HG03565 (cell line): Measurements from ENCODE around the gene SFT2D1.
"Not testable (repeated sequence)": the region's sequence is repeated elsewhere in the genome, so short reads cannot be mapped to it uniquely, and the experiment has no call there.

Source experiments
- ATAC-seq: cut with Tn5 transposase; IDR thresholded peaks from one replicate; pipeline ENCODE4 v1.9.1; 2021; ENCODE audit warnings: mild to moderate bottlenecking, moderate library complexity; ENCODE audit not compliant: unreplicated experiment

SFT2D1 gene

DNA sequence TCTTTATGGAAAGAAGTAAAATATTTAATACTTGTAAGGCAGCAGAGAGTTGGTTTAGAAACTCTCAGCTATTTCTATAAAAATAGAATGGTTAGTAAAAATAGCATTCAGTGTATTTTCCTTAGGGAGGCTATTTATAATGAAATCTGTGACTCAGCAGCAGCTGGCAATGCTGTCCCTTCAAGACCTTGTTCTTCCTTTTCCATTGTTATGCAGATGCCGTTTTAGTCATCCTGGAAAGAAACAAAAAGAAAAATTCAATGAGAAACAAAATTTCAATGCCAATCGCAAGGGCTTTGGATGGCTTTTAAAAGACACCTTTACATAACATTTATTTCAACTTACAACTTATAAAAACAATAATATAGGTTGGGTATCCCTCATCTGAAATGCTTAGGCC lies 22.9 kb upstream of the SFT2D1 start:
- no peak for ATAC-seq

DNA sequence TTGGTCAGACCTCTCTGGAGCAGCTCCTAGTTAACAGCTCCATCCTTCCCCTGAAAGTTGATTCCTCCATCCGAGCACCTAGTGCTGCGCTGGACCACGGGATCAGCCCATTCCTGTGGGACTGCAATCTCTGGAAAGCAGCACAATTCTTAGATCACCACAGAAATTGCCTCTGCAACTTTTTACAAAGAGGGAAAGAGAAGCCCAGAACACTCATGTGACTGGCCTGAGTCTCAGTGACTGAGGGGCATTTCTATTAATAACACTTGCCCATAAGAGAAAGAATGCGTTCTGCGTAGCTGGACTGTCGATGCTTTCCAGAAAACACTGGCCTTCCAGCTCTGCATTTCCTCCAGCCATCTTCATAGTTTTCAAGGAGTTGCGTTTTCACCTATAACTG lies 22.1 kb upstream of the SFT2D1 start:
- ATAC-seq: no peak

DNA sequence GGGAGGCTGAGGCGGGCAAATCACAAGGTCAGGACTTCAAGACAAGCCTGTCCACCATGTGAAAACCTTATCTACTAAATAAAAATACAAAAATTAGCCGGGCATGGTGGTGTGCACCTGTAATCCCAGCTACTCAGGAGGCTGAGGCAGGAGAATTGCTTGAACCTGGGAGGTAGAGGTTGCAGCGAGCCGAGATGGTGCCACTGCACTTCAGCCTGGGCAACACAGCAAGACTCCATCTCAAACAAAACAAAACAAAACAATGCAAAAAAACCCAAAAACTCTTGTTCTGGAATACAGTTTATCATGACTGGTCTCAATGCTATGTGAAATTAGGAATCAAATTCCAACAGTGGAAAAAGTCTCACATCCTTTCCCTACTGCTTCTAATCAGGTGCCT lies 20.1 kb upstream of the SFT2D1 start:
- ATAC-seq: not testable (repeated sequence)

DNA sequence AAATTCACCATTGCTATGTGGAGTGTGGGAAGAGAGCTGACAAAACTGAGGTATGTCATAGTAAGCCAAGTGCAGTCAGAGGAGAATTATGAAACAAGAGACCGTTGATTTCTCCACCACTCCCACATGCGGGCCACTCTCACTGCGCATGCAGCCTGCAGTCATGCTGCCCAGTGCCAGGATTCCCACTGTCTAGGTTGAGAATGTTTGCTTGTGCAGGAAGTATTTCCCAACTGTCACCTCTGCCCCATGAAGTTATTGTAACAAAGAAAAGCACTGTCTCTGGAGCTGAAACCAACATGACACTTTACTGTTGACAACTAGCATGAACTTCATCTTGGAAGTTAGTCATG lies 18.7 kb upstream of the SFT2D1 start:
- ATAC-seq: no peak

DNA sequence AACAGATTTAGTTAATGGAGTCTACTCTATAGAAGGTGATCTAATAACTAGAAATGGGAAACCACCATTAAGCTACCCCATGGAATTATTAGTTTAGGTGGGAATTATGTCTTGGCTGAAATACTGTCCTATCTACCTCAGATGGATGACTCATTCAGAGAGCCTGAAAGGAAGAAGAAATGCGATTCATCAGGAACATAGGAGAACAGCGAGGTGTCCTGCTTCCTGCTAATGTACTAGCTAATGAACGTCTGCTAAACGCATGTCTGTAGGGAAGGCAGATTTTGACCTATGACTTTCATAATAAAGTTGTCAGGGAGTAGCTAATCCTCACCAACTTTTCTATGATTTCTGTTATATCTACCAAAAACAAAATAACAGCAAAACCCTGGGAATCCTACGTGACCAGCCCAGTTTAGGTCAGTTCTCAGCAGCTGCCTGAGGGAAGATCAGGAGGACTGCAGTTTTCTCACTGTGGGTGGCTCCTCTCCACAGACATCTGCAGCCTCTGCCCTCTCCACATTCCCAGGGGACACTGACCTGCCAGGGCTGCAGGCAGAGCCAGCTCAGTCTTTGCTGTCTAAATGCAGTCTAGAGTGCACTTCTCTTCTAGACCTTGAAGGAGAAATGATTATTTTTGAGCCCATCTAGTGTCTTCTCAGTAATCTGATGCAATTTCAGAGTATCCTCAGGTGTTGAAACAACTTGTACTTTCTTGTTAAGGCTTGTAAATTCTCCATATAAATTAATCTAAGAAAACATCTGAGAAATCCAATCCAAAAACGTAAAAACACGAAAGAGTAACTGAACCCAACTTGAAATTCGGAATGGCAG lies 18.1 kb upstream of the SFT2D1 start:
- no peak for ATAC-seq

DNA sequence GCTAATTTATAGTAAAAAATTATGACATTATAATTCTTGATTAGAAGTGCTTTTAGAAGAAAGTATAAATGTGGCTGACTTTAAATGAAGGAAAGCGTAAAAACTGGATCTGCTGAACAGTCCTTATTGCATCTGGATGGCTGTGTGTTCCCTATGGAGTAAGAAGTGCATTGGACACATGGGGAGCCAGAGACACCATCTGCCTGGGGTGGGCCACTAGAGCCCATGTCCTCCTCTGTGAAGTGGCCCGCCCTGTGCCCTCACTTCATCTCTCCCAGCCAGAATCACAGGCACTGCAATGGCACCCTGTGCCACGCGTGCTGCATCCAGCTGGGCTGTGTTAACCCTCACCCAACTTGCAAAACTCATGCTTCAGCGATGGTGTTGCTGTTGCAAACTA lies 13.2 kb upstream of the SFT2D1 start:
- no peak for ATAC-seq

DNA sequence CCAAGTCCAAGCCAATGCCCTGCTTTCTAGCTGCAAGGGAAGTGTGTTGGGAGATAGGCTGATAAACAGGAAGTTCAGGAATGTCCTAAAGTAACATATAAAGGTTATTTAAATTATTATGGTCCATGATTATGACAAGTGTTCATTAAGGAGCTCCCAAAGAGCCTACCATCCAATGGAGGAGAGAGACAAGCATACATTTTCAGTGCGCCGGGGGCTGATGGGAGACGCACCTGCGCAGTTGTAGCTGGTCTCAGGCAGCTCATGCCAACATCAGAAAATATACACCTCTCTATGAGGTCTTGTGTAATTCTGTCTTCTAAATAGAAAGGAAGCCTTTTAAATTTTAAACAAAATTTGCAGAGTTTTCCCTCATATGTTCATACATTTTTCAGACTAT lies 12.6 kb upstream of the SFT2D1 start:
- ATAC-seq: no peak

DNA sequence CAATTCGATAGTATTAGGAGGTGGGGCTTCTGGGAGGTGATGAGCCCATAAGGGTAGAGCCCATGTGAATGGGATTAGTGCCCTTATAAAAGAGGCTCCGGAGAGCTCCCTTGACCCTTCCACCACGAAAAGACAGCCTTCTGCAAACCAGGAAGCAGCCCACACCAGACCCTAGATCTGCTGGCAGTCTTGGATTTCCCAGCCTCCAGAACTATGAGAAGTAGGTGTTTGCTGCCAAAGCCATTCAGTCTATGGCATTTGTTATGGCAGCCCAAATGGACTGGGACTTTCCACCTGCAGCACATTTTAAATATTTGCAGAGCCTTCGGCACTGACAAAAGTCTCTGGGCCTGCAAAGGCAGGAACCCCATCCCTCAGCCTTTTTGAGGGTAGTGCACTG lies 11.8 kb upstream of the SFT2D1 start:
- no peak for ATAC-seq

DNA sequence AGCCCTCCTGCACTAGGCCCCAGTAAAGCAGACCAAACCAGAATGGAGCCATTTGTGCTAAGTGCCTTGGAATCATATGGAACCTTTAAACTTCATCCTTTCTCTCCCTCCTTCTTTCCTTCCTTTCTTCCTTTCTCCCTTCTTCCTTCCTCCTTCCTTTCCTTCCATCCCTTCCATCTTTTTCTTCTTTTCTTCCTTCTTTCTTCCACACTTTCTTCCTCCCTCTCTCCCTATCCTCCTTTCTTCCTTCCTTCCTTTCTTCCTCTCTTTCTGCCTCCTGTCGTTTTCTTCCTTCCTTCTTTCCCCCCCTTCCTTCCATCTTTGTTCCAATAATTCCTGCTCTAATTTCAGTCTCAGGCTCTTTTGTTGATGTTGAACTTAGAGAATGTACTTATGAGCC lies 11.2 kb upstream of the SFT2D1 start:
- no peak for ATAC-seq

DNA sequence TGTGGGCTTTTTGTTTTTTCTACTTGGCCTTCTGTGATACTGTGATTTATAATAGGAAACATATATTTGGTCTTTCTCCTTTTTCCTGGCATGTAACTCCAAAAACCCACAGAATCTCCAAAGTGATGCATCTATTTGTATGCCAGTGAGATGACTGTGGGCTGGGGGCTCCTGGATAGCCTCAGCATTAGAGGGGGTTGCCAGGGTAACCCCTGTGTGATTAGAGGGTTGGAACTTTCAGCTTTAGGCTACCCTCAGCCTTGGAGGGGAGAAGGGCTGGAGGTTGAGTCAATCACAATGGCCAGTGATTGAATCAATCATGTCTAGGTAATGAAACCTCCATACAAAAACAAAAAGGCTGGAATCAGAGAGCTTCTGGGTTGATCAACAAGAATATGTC lies 10.6 kb upstream of the SFT2D1 start:
- ATAC-seq: no peak

DNA sequence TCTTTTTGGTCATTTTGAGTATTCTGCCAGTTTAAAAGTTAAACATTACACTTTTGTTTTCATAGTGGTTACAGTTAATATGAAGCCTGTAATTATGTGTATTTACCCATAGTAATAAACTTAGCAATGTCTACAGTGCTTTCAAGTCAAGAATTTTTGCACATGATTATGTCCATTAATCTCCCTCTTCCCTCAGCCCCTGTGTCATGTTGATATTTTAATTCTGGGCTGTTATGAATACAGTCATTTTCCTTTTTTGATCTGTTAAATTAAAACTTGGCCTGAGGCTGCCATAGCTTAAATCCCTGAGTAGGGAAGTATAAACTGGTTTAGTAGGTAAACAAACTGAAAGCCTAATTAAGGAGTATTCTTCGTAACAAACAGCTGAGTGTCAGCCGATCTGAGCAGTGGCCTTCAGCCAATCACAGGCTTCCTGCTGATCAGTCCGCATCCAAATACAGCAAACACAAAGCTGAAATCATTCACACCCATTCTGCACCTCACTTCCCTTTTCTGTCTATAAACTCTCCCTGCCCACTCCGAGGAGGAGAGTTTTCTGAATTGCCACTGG lies 9.5 kb upstream of the SFT2D1 start:
- peak; percentile 99 for ATAC-seq

DNA sequence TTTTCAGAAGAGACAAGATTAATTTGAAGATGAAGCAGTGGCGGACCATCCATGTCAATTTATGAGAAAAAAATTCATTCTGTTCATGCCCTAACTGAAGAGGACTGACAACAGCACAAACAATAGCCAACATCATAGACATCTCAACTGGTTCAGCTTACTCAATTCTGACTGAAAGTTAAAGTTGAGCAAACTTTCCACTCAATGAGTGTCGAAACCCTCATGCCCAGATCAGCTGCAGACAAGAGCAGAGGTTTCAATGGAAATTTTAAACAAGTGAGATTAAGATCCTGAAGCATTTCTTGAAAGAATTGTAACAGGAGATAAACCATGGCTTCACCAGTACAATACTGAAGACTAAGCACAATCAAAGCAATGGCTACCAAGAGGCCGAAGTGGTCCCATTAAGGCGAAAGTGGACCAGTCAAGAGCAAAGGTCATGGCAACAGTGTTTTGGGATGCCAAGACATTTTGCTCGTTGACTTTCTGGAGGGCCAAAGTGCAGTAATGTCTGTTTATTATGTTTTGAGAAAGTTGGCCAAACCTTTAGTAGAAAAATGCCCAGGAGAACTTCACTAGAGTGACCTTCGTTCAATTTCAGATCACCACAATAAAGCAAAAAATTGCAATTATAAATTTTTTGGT lies 6.1 kb upstream of the SFT2D1 start:
- no peak for ATAC-seq

DNA sequence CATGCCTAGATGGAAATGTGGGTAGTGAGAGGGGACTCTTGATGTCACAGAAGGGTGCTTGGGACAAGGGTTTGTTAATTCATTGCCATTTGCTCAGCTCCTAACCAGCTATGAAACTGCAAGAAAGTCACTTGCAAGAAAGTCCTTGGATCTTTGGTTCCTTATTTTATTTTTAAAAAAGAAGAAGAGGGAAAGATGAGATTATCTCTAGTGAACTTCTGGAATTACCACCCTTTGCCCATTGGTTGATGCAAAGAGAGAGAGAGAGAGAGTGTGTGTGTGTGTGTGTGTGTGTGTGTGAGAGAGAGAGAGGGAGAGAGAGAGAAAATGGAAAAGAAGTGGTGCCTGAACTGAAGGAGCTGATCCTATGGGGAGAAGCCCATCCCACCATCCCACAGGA lies 4.6 kb upstream of the SFT2D1 start:
- ATAC-seq: no peak

DNA sequence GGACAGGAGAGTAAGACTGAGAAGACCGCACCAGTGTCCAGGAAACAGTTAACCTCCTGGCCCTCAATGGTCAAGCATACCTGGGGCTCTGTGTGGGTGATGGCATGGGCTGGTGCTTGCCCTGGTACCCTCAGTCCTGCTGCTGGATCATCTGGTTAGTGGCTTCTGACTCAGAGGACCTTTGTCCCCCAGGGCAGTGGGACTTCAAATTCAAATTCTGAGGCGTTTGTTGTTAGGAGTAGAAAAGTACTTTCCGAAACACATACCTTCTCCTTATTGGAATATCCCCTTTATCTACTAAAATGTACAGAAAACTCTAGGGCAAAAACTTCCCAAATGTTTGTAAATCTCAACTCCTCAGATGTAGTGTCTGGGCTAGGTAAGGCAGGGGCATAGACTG lies 4.1 kb upstream of the SFT2D1 start:
- no peak for ATAC-seq

DNA sequence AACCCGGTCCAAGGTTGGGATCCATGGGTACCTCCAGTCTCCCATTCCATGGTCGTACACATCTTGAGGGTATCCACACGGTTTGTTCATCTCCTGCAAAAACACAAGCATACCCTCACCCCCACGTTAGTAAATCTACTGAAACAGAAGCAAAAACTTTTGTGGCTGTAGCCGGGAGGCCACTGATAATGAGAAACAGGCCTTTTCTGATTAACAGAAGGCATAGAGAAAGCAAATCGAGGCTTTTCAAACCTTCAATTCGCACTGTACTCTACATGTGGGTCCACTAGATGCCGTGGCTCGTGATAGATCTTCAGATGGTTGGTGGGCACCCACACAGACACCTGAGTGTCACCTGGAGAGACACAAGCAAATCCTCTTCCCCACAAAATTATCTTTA lies 3.3 kb upstream of the SFT2D1 start:
- ATAC-seq: not testable (repeated sequence)

DNA sequence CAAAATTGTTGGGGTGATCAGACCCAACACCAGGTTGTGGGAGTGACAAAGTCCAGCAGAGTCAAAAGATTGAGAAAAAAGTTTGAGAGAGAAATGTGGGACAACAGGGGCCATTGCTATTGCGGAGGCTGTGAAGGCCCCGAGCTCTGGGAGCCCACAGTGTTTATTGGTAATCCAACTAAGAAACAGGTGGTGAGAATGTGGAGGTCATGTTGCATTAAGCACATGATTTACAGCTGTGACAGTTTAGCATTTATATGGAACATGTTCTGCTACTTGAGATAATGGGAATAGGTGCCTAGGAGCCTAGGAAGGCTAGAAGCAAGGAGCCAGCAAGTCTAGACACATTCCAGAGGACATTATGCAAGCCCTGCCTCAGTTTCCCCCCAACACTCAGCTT lies 2.6 kb upstream of the SFT2D1 start:
- not testable (repeated sequence) for ATAC-seq

DNA sequence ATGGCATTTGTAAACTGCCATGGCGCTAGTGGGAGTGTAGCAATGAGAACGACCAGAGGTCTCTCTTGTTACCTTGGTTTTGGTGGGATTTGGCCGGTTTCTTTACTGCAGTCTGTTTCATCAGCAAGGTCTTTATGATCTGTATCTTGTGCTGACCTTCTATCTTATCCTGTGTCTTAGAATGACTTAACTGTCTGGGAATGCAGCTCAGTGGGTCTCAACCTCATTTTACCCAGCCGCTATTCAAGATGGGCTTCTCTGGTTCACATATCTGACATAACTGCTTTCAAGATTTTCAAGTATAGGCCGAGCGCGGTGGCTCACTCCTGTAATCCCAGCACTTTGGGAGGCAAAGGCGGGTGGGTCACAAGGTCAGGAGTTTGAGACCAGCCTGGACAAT lies 1.9 kb upstream of the SFT2D1 start:
- no peak for ATAC-seq

DNA sequence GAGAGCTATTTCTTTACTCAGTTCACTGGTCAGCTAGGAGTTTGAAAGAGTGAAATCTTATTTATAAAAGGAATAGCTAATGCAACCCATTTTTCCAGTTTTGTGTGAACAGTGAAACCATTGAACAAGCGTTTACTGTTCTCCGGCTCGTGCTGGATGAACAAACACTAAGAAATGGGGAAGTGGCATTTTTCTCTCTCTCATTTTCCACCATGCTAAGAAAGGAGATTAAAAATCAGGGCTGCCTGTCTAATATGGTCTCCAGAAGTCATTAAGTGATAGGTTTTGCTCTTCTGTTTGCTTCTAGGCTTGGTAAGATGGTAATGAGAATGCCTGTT lies 774 bp upstream of the SFT2D1 start:
- peak; percentile 16 for ATAC-seq

DNA sequence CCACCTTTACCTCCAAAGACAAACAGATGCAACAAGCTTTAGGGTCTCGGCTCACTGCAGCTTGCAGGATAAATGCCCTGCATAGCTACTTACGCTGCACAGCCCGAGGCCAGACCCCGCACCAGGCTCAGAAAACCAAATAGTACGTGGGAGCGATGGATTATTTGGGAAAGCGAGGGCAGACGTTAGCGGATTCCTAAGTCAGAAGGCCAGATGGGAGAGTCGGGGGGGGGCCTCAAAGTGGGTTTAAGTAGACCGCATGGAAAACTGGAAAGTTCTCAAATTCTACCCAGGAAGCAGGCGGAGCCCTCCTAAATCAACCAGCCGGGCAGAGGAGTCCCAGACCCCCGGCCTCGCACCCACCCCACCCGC lies 382 bp downstream of the SFT2D1 start:
- ATAC-seq: no peak

DNA sequence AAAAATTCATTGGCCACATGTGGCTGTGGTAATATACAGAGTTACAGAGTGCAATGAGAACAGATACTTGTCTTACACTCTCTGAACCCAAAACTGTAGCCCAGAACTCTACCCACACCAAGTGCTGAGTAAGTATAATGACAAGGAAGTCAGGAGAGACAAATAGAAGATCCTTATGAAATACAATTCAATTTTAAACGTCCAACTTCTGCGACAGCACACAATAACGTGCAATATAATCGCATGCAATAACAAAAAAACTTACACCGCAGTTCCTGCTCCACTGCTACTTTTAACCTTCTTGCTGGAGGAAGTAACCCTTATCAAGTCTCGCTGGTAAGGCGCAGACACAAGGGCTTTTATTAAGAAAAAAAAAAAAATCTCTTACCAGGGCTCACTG lies 881 bp downstream of the SFT2D1 start:
- ATAC-seq: no peak

DNA sequence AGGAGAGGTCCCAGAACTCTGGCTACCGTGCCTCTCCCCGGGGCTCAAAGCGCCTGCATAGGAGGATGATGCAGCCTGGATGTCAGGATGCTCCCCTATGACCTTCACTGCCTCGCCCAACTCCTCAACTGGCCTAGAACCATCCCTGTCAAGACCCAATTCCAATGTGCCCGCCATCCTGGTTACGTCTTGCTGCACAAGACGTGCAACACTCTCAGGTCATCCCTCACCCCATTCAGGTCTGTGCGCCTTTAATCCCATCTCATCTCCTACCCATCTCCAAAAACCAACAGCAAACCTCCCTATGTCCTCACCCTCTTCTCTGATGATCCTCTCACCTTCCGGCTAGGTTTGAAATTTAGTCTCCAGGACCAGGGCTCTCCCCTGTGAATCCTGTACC lies 3.5 kb downstream of the SFT2D1 start:
- no peak for ATAC-seq

DNA sequence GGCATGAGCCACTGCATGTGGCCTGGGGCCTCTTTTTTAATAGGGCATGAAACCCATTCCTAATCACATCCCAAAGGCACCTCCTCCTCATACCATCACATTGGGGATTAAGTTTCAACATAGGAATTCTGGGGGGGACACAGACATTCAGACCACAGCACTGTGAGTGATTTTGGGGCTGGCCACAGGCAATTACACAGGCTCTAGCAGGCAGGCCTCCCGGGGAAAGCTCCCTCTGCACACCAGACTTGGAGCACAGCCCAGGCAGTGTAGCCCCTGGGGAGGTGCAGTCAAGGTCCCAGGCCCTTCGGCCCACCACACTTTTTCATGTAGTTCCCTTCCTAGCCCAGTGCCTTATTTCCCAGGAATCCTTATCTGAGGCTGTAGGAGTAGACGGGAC lies 5.5 kb downstream of the SFT2D1 start:
- no peak for ATAC-seq
